WERI-Rb-1 (cell line): ENCODE results near the gene ACTL10.

ENCODE experiments used
- DNase-seq: peaks from one replicate; pipeline ENCODE4 v3.0.0-alpha.2; 2020
- H3K27ac ChIP-seq: fragments of 250-450 bp; sonication (Bioruptor Pico); 2 replicates; pipeline ENCODE4 v1.5.1; 2020; ENCODE audit warnings: mild to moderate bottlenecking, moderate library complexity
- H3K27me3 ChIP-seq: fragments of 250-450 bp; sonication (Bioruptor Pico); 2 replicates; pipeline ENCODE4 v1.5.1; 2021; ENCODE audit warnings: mild to moderate bottlenecking, low read depth, moderate library complexity; ENCODE audit not compliant: insufficient read depth, severe bottlenecking
- H3K36me3 ChIP-seq: fragments of 250-450 bp; sonication (Bioruptor Pico); 2 replicates; pipeline ENCODE4 v1.5.1; 2020; ENCODE audit warnings: mild to moderate bottlenecking, moderate library complexity
- H3K4me3 ChIP-seq: 2 replicates; pipeline ENCODE4 v1.5.1; 2011; ENCODE audit warnings: low read depth, mild to moderate bottlenecking, control low read depth, low read length
- H3K9me3 ChIP-seq: fragments of 250-450 bp; sonication (Bioruptor Pico); 2 replicates; pipeline ENCODE4 v1.5.1; 2021; ENCODE audit warnings: mild to moderate bottlenecking, moderate library complexity; ENCODE audit not compliant: severe bottlenecking
- CTCF ChIP-seq: IDR thresholded peaks from 2 replicates; pipeline ENCODE4 v1.5.1; 2011; ENCODE audit warnings: low read depth, mild to moderate bottlenecking, control low read depth, inconsistent platforms, low read length

Gene ACTL10

GRCh38 chr20:33655164-33655563 is 11.6 kb upstream of the ACTL10 start:
- H3K36me3 ChIP-seq, result peaks cover 27% of the 10 kb centered on the region
- DNase-seq, result no peak
- no peaks in the 10 kb centered on the region for H3K9me3 ChIP-seq
- H3K27me3 ChIP-seq, result no peaks in the 10 kb centered on the region
- no peak overlapping the region for H3K27ac ChIP-seq
- no peak for TF ChIP-seq CTCF
- no peak overlapping the region for H3K4me3 ChIP-seq

- Histone ChIP-seq H3K4me3 (no peak overlapping the region), H3K27ac (no peak overlapping the region), H3K36me3 (peaks cover 27% of the 10 kb centered on the region), H3K9me3 (no peaks in the 10 kb centered on the region), H3K27me3 (no peaks in the 10 kb centered on the region)
- DNase-seq, result no peak
- no peak for TF ChIP-seq CTCF
Measured at GRCh38 chr20:33656010-33656782, 10.5 kb upstream of the ACTL10 start.

- no peak for TF ChIP-seq CTCF
- H3K9me3 ChIP-seq, result no peaks in the 10 kb centered on the region
- no peak for DNase-seq
- no peak overlapping the region for H3K27ac ChIP-seq
- H3K27me3 ChIP-seq, result no peaks in the 10 kb centered on the region
- peaks cover 27% of the 10 kb centered on the region for H3K36me3 ChIP-seq
- no peak overlapping the region for H3K4me3 ChIP-seq
Measured at GRCh38 chr20:33656783-33657703, 9.7 kb upstream of the ACTL10 start.

GRCh38 chr20:33657704-33658095 is 9.0 kb upstream of the ACTL10 start:
- Histone ChIP-seq H3K36me3 (peaks cover 27% of the 10 kb centered on the region), H3K4me3 (no peak overlapping the region), H3K27me3 (no peaks in the 10 kb centered on the region), H3K27ac (no peak overlapping the region), H3K9me3 (no peaks in the 10 kb centered on the region)
- no peak for TF ChIP-seq CTCF
- DNase-seq, result no peak

GRCh38 chr20:33658510-33658909 is 8.2 kb upstream of the ACTL10 start:
- Histone ChIP-seq H3K27me3 (no peaks in the 10 kb centered on the region), H3K4me3 (no peak overlapping the region), H3K27ac (no peak overlapping the region), H3K9me3 (no peaks in the 10 kb centered on the region), H3K36me3 (peaks cover 27% of the 10 kb centered on the region)
- TF ChIP-seq CTCF, result no peak
- no peak for DNase-seq
